K562 (cell line): ENCODE results near the gene PHF5A.
"Not testable (repeated sequence)": the region's sequence is repeated elsewhere in the genome, so short reads cannot be mapped to it uniquely, and the experiment has no call there.

ENCODE experiments used
- FOXK2 ChIP-seq, 2 experiments: fragments of 450-650 bp; IDR thresholded peaks in 1 of 2; conservative IDR thresholded peaks in 1 of 2; 2 replicates each; pipeline ENCODE4 v1.6.1; 2016; ENCODE audit warnings: low read depth in 2 of 2, mild to moderate bottlenecking in 1 of 2
- FOXM1 ChIP-seq, 2 experiments: fragments of 450-650 bp in 1 of 2; sonication (generic) in 1 of 2; formaldehyde crosslinking in 1 of 2; IDR thresholded peaks; 2 replicates each; pipeline versions ENCODE4 v1.6.1 to v1.9.0; 2017 to 2022; ENCODE audit warnings: low read depth in 2 of 2, mild to moderate bottlenecking in 2 of 2, missing genetic modification reagents in 1 of 2, moderate library complexity in 1 of 2
- MYC ChIP-seq, 2 experiments: fragments of 250-450 bp in 1 of 2; sonication (Bioruptor Pico) in 1 of 2; IDR thresholded peaks; 2 replicates each; pipeline versions ENCODE4 v1.5.1 to v1.6.1; 2012 to 2021; ENCODE audit warnings: low read depth in 2 of 2, borderline replicate concordance in 1 of 2, improper control_type of control experiment in 1 of 2, low read length in 1 of 2, mild to moderate bottlenecking in 1 of 2, moderate library complexity in 1 of 2
- SMARCC2 ChIP-seq: fragments of 450-650 bp; IDR thresholded peaks from 2 replicates; pipeline ENCODE4 v1.6.1; 2017; ENCODE audit warnings: antibody characterized with exemption, moderate library complexity, mild to moderate bottlenecking, low read depth
- SMC3 ChIP-seq: conservative IDR thresholded peaks from 2 replicates; pipeline ENCODE4 v1.6.1; 2011; ENCODE audit warnings: low read depth, low read length, improper control_type of control experiment; ENCODE audit not compliant: insufficient read depth
- TGIF2 ChIP-seq: sonication (generic); formaldehyde crosslinking; IDR thresholded peaks from 2 replicates; pipeline ENCODE4 v1.8.1; 2022; ENCODE audit warnings: mild to moderate bottlenecking, missing genetic modification reagents, moderate library complexity
- U2AF2 ChIP-seq: fragments of 200-400 bp; formaldehyde crosslinking; optimal IDR thresholded peaks from 2 replicates; pipeline ENCODE3; 2017; ENCODE audit warnings: low read depth, mild to moderate bottlenecking, low read length
- ZNF586 ChIP-seq: fragments of 450-650 bp; formaldehyde crosslinking; conservative IDR thresholded peaks from 2 replicates; pipeline ENCODE4 v1.4.0; 2020; ENCODE audit warnings: mild to moderate bottlenecking, moderate library complexity
- TF ChIP-seq, protein P1 (sequence below), 2 experiments: fragments of 450-650 bp in 1 of 2; sonication (generic) in 1 of 2; formaldehyde crosslinking in 1 of 2; IDR thresholded peaks; 2 replicates each; pipeline versions ENCODE4 v1.7.1 to v1.9.0; 2016 to 2022; ENCODE audit warnings: inconsistent platforms in 1 of 2, mild to moderate bottlenecking in 1 of 2, missing genetic modification reagents in 1 of 2
- TF ChIP-seq, protein P2 (sequence below), 3 experiments: IDR thresholded peaks in 2 of 3; conservative IDR thresholded peaks in 1 of 3; 2 replicates each; pipeline ENCODE4 v1.5.1; 2011 to 2012; ENCODE audit warnings: low read length in 3 of 3, mild to moderate bottlenecking in 3 of 3, control low read depth in 2 of 3, improper control_type of control experiment in 1 of 3, inconsistent platforms in 1 of 3, low read depth in 1 of 3, mixed read lengths in 1 of 3, moderate library complexity in 1 of 3; ENCODE audit not compliant: insufficient read depth in 2 of 3
- TF ChIP-seq, protein P3 (sequence below): fragments of 450-650 bp; formaldehyde crosslinking; IDR thresholded peaks from 2 replicates; pipeline ENCODE4 v1.4.0; 2020; ENCODE audit warnings: mild to moderate bottlenecking, mixed read lengths

GRCh38 chr22:41440511-41440910 is 28.0 kb downstream of the PHF5A start:
- not testable (repeated sequence) for TF ChIP-seq ZNF586; FOXK2 (conservative IDR thresholded peaks at IDR 0.05 in 1 of 2, IDR thresholded peaks at IDR 0.05 in 1 of 2; ENCODE audit: low read depth in 2 of 2); TGIF2 (CRISPR knock-in tag); SMARCC2; FOXM1 (IDR thresholded peaks at IDR 0.05; ENCODE audit: low read depth); FOXM1 (CRISPR knock-in tag; IDR thresholded peaks at IDR 0.05; ENCODE audit: low read depth); MYC (IDR thresholded peaks at IDR 0.05; ENCODE audit: low read depth, low read length); MYC (CRISPR knock-in tag; IDR thresholded peaks at IDR 0.05; ENCODE audit: borderline replicate concordance, low read depth); U2AF2; SMC3
- TF ChIP-seq, protein P1, sequence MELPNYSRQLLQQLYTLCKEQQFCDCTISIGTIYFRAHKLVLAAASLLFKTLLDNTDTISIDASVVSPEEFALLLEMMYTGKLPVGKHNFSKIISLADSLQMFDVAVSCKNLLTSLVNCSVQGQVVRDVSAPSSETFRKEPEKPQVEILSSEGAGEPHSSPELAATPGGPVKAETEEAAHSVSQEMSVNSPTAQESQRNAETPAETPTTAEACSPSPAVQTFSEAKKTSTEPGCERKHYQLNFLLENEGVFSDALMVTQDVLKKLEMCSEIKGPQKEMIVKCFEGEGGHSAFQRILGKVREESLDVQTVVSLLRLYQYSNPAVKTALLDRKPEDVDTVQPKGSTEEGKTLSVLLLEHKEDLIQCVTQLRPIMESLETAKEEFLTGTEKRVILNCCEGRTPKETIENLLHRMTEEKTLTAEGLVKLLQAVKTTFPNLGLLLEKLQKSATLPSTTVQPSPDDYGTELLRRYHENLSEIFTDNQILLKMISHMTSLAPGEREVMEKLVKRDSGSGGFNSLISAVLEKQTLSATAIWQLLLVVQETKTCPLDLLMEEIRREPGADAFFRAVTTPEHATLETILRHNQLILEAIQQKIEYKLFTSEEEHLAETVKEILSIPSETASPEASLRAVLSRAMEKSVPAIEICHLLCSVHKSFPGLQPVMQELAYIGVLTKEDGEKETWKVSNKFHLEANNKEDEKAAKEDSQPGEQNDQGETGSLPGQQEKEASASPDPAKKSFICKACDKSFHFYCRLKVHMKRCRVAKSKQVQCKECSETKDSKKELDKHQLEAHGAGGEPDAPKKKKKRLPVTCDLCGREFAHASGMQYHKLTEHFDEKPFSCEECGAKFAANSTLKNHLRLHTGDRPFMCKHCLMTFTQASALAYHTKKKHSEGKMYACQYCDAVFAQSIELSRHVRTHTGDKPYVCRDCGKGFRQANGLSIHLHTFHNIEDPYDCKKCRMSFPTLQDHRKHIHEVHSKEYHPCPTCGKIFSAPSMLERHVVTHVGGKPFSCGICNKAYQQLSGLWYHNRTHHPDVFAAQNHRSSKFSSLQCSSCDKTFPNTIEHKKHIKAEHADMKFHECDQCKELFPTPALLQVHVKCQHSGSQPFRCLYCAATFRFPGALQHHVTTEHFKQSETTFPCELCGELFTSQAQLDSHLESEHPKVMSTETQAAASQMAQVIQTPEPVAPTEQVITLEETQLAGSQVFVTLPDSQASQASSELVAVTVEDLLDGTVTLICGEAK (IDR thresholded peaks at IDR 0.05) = not testable (repeated sequence)
- TF ChIP-seq, protein P1 (CRISPR knock-in tag; IDR thresholded peaks at IDR 0.05) = not testable (repeated sequence)
- TF ChIP-seq, protein P2, sequence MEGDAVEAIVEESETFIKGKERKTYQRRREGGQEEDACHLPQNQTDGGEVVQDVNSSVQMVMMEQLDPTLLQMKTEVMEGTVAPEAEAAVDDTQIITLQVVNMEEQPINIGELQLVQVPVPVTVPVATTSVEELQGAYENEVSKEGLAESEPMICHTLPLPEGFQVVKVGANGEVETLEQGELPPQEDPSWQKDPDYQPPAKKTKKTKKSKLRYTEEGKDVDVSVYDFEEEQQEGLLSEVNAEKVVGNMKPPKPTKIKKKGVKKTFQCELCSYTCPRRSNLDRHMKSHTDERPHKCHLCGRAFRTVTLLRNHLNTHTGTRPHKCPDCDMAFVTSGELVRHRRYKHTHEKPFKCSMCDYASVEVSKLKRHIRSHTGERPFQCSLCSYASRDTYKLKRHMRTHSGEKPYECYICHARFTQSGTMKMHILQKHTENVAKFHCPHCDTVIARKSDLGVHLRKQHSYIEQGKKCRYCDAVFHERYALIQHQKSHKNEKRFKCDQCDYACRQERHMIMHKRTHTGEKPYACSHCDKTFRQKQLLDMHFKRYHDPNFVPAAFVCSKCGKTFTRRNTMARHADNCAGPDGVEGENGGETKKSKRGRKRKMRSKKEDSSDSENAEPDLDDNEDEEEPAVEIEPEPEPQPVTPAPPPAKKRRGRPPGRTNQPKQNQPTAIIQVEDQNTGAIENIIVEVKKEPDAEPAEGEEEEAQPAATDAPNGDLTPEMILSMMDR (IDR thresholded peaks at IDR 0.05 in 2 of 3, conservative IDR thresholded peaks at IDR 0.05 in 1 of 3; ENCODE audit: insufficient read depth in 2 of 3, low read depth in 1 of 3, low read length in 3 of 3) = not testable (repeated sequence)
- TF ChIP-seq, protein P3, sequence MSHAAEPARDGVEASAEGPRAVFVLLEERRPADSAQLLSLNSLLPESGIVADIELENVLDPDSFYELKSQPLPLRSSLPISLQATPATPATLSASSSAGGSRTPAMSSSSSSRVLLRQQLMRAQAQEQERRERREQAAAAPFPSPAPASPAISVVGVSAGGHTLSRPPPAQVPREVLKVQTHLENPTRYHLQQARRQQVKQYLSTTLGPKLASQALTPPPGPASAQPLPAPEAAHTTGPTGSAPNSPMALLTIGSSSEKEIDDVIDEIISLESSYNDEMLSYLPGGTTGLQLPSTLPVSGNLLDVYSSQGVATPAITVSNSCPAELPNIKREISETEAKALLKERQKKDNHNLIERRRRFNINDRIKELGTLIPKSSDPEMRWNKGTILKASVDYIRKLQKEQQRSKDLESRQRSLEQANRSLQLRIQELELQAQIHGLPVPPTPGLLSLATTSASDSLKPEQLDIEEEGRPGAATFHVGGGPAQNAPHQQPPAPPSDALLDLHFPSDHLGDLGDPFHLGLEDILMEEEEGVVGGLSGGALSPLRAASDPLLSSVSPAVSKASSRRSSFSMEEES (CRISPR knock-in tag) = not testable (repeated sequence)
